Right lobe of liver (tissue), 4 donors: ENCODE measurements around the gene PCSK7.

Experiments
- POLR2A ChIP-seq: fragments of 450-650 bp; IDR thresholded peaks from one replicate; pipeline ENCODE4 v1.6.1; 2017; ENCODE audit warnings: antibody characterized with exemption, mild to moderate bottlenecking
- TF ChIP-seq, protein P1 (sequence below), 4 donors: fragments of 200-600 bp in 3 of 4; fragments of 450-650 bp in 1 of 4; IDR thresholded peaks; one replicate each; pipeline versions ENCODE4 v1.5.1 to v1.8.0; 2016 to 2022; ENCODE audit warnings: antibody characterized with exemption in 4 of 4, mild to moderate bottlenecking in 2 of 4
- donor health status: DM: no; HTN: no; CAD: no.
- donor health status: DM: no; HTN: no; CAD: no.
- donor health status: DM: no; HTN: yes; CAD: no.

DNA sequence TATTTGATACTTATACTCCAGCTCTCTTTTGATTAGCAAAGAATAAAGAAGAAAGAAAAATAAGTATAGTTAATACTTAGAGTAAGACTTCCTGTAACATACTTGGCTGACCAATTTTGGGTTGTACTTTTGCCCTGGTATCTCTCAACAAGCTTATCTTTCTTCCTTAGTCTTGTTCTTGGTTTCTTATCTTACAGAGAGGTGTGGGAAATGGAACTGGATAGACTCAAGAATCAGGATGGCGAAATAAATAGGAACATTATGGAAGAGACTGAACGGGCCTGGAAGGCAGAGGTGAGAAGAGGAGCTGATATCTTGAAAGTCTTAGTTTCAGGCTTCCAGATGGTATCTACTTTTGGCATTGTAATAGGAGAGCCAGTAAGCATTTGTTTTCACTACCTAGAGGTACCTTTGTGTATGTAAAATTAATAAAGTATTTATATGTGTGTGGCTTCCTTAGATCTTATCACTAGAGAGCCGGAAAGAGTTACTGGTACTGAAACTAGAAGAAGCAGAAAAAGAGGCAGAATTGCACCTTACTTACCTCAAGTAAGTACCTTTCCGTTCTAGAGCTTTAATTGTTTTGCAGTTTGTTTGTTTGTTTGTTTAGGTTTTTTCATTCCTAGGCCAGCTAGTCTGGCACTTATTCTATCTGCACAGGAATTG lies 48.0 kb upstream of the PCSK7 start:
- TF ChIP-seq, protein P1, sequence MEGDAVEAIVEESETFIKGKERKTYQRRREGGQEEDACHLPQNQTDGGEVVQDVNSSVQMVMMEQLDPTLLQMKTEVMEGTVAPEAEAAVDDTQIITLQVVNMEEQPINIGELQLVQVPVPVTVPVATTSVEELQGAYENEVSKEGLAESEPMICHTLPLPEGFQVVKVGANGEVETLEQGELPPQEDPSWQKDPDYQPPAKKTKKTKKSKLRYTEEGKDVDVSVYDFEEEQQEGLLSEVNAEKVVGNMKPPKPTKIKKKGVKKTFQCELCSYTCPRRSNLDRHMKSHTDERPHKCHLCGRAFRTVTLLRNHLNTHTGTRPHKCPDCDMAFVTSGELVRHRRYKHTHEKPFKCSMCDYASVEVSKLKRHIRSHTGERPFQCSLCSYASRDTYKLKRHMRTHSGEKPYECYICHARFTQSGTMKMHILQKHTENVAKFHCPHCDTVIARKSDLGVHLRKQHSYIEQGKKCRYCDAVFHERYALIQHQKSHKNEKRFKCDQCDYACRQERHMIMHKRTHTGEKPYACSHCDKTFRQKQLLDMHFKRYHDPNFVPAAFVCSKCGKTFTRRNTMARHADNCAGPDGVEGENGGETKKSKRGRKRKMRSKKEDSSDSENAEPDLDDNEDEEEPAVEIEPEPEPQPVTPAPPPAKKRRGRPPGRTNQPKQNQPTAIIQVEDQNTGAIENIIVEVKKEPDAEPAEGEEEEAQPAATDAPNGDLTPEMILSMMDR (IDR thresholded peaks at IDR 0.05): no peak
- TF ChIP-seq POLR2A: no peak
